ENCODE results near the gene CDHR1.

The CDHR1 gene

DNA sequence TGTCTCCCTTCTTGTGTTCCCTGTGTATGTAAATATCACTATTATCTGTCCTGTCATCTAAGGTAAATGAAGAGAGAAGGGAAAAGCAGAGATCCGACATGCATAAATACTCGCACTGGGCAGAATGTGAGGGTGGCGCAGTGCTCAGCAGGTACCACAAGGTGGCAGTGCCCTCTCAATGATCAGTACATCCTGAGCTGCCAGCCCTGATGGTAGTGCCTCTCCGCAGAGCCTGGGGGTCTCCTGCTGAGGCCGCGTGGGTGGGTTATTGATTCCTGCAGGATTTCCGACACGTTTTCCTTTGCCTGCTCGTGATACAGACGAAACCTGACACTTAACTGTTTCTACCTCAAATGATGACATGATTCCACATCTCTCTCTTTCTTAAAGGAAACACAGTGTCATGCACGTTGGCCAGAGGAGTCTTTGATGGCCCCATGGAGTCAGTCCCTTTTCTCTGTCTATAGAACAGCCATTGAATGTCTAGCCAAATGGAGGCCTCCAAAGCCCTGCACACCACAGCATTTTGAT lies 70.3 kb downstream of the CDHR1 start:
- peak; percentile 56 for DNase-seq (ENCODE audit: low read depth)

DNA sequence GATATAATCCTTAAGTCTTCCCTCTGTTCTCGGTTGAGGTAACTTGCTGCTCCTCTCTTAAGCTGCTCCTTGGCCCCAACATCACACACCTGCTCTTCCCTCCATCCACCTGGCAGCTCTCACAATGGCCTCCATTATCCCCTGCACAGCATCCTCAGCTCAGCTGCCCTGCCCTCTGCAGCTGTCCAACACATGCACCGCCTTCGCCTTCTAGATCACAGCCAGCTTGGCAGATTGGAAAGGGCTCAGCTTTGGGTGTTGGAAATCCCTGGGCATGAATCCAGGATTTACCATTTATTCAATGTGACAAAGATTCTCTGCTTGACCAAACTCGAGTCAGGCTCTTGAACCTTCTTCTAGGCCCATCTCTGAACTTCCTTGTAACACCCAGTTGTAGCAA lies 71.1 kb downstream of the CDHR1 start:
- no peak for DNase-seq (ENCODE audit: low read depth)

DNA sequence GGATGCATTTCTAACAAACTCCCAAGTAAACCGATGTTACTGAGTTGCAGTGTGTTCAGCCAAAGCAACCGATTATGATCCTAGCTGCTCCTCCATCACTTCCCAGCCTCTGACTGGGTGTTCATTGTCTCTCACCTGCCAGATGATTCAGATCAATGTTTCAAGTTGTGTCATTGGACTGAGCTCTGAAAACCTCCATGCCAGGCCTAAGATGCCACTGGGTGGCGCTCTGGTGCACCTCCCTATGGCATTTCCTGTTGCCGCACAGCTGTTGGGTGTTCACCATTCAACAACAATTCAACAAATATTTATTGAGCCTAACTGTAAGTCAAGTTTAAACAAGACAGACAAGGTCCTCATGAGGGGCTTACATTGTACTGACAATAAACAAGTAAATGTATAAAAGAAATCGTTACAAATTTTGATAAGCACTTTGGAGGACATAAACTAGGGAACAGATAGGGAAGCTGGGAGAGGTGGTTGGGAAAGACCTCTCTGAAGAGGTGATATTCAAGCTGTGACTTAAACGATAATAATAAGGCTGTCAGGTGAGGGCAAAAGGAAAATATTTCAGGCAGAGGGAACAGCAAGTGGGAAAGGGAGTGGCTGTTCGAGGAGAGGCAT lies 73.3 kb downstream of the CDHR1 start:
- DNase-seq (ENCODE audit: low read depth), result peak; percentile 57

DNA sequence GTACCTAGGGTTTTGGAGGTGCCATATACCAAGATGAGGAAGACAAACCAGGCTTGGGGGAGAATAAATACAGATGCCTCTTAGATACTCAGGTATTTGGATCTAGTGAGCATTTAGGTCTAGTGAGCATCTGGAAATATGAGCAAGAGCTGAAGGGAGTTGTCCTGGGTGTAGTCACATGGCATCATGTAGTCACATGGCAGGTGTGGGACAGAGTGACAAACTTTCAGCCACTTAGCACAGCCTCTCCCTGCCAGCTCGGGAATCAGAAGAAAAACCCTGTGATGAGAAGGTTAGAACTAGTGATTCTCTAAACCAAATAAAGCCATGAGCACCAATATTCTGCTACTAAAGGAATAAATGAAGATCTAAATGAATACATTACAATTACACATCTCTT lies 74.8 kb downstream of the CDHR1 start:
- DNase-seq (ENCODE audit: low read depth), result no peak

Data from stimulated activated CD8-positive, alpha-beta memory T cell treated with anti-CD3 and anti-CD28 coated beads, Interleukin-7, amount 100 ng/mL, for 24 hours (primary cell).